Activated CD8-positive, alpha-beta T cell treated with anti-CD3 and anti-CD28 coated beads, Interleukin-2, amount 10 ng/mL, durations not matched to agents 7 days and 5 days (primary cell): Measurements from ENCODE around the gene SUPT3H. TPM values are rescaled to one million over a fixed set of nuclear protein-coding genes. Genes with fewer than 3 reads are reported as not detected.

Experiments used
- ATAC-seq: fragments of 150-1000 bp; cut with Tn5 transposase; one replicate; pipeline ENCODE4 v1.10.0; 2021; ENCODE audit warnings: moderate library complexity
- CTCF ChIA-PET: fragments of 350-600 bp; sonication (Branson Sonifier 250); formaldehyde crosslinking; loops from one replicate; lab custom pipeline; 2021; ENCODE audit warnings: antibody characterized with exemption; lab: Charles Lee
- POLR2A ChIA-PET: fragments of 350-600 bp; sonication (Branson Sonifier 250); formaldehyde crosslinking; loops from one replicate; lab custom pipeline; 2021; ENCODE audit warnings: antibody characterized with exemption; lab: Charles Lee
- DNase-seq: peaks from one replicate; pipeline ENCODE4 v3.0.0-alpha.2; 2020
- H3K27ac Mint-ChIP-seq: one replicate; pipeline ENCODE4 v1.8.0; 2021; ENCODE audit warnings: mild to moderate bottlenecking, mixed read lengths
- H3K27me3 Mint-ChIP-seq: one replicate; pipeline ENCODE4 v1.8.0; 2021; ENCODE audit warnings: low read depth, mixed read lengths
- H3K36me3 Mint-ChIP-seq: one replicate; pipeline ENCODE4 v1.8.0; 2021; ENCODE audit warnings: low read depth, mixed read lengths
- H3K4me1 Mint-ChIP-seq: one replicate; pipeline ENCODE4 v1.8.0; 2021; ENCODE audit warnings: low read depth, mixed read lengths
- H3K4me3 Mint-ChIP-seq: one replicate; pipeline ENCODE4 v1.8.0; 2021; ENCODE audit warnings: mild to moderate bottlenecking, mixed read lengths
- H3K9me3 Mint-ChIP-seq: one replicate; pipeline ENCODE4 v1.8.0; 2022; ENCODE audit warnings: mixed read lengths; ENCODE audit not compliant: insufficient read depth
- total RNA-seq, 2 experiments: library from RNA; stranded (reverse); gene quantifications; one replicate each; pipeline ENCODE4 v1.2.3, GENCODE V29; 2021

SUPT3H gene
- total RNA-seq, 2 experiments from 2014 or later = 6.4 to 9.1 TPM

DNA sequence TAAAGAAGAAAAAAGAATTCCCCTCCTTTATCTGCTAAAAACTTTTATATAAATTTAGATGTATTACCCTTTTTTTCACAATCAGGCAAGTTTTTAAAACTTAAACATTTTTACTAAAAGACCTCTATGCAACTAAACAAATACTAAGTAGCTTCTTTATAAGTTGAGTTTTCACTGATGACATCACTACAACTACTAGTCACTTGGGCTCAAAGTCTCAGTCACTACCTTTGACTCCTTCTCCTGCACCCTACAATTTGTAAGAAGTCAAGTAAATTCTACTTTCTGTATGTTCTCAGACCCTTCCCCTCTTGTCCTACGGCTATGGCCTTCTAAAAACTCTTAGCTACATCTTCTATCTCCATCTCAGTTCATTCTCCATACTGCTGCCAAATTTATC lies 11.2 kb downstream of the SUPT3H start:
- no peaks in the 10 kb centered on the region for H3K9me3 Mint-ChIP-seq
- POLR2A ChIA-PET = interaction anchor here (1.9 kb wide), 1 partner anchor 12 kb away, joined by 8 read pairs; the partner anchor contains the start of gene SUPT3H
- no peaks in the 10 kb centered on the region for H3K27me3 Mint-ChIP-seq

DNA sequence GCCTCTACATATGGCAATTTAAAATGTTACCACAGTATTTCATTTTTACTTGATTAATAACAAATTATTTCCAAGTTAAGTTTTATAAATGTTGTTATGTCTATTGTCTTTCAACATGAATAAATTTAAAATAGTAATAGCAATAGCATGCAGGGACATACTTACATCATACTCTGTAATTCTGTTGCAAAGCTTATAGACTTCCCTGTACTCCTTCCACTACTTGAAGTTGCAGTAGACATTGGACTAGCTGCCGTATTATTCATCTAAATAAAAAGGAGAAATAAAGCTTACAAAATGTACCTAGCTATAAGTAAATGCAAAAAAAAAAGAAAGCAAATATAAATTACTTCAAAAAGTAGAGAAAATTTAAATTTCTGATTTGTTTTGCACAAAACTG lies 12.7 kb downstream of the SUPT3H start:
- H3K27me3 Mint-ChIP-seq = no peaks in the 10 kb centered on the region
- peaks cover 4% of the 10 kb centered on the region for H3K4me1 Mint-ChIP-seq
- no peak for DNase-seq
- POLR2A ChIA-PET = interaction anchor here (1.9 kb wide), 1 partner anchor 13 kb away, joined by 8 read pairs; the partner anchor contains the start of gene SUPT3H
- H3K4me3 Mint-ChIP-seq = no peak overlapping the region
- H3K27ac Mint-ChIP-seq = no peak overlapping the region
- H3K9me3 Mint-ChIP-seq = no peaks in the 10 kb centered on the region
- CTCF ChIA-PET = interaction anchor here (1.4 kb wide), 1 partner anchor 33 kb away, joined by 3 read pairs; no protein-coding TSS in a partner anchor
- no peak for ATAC-seq
- H3K36me3 Mint-ChIP-seq = peaks cover 8% of the 10 kb centered on the region

More for the DNA sequence above, 11.2 kb downstream of the SUPT3H start:
- CTCF ChIA-PET = interaction anchor here (0.8 to 1.9 kb wide), 5 partner anchors 11 to 433 kb away, joined by 3 to 8 read pairs (median 3); partner anchors contain the start of gene SUPT3H
- Mint-ChIP-seq H3K27ac (no peak overlapping the region), H3K4me3 (no peak overlapping the region), H3K36me3 (peaks cover 8% of the 10 kb centered on the region), H3K4me1 (peaks cover 4% of the 10 kb centered on the region)
- ATAC-seq = no peak
- DNase-seq = no peak

DNA sequence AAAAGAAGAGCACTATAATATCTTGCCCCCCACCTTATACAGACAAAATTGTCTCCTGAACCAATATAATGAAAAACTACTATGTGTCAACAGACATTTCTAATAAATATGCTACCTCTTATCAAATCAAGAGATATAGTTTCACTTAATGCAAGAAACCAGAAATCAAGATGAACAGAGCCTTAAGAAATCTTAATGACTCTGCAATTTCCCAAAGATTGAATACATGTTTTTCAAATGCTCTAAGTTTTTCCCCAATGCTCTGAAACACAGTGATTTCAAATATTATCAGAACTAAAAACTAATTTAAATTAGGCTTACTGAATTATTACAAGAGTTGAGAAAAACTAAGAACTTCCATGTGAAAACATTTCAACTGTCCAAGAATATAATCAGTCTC lies 13.3 kb downstream of the SUPT3H start:
- Mint-ChIP-seq H3K4me1 (no peaks in the 10 kb centered on the region), H3K27ac (no peak overlapping the region), H3K27me3 (no peaks in the 10 kb centered on the region), H3K9me3 (no peaks in the 10 kb centered on the region), H3K36me3 (peaks cover 5% of the 10 kb centered on the region), H3K4me3 (no peak overlapping the region)
- POLR2A ChIA-PET = no interaction called here
- CTCF ChIA-PET = no interaction called here
- ATAC-seq (no peak), DNase-seq (no peak)

DNA sequence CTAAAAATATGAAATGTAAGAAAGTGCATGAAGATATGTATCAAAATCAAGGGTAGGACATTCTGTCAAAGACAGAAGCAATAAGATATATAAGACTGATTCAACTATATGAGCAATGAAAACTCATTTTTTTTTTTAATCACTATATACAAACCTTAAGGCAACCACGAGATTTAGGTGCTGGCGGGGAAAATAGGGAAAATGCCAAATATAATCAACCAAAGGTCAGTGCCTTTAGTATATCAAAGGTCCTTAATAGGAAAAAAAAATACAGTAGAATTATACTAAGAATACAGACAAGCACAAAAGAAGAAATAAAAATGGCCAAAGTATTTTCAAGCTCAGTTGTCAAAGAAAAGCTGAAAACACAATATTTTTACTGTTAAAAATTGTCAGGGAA lies 24.1 kb downstream of the SUPT3H start:
- ATAC-seq (no peak), DNase-seq (no peak)
- H3K4me1 Mint-ChIP-seq = peaks cover 3% of the 10 kb centered on the region
- ChIA-PET CTCF (no interaction called here), POLR2A (no interaction called here)
- no peak overlapping the region for H3K27ac Mint-ChIP-seq
- H3K4me3 Mint-ChIP-seq = no peak overlapping the region
- peaks cover 15% of the 10 kb centered on the region for H3K36me3 Mint-ChIP-seq
- H3K9me3 Mint-ChIP-seq = peaks cover 9% of the 10 kb centered on the region
- H3K27me3 Mint-ChIP-seq = no peaks in the 10 kb centered on the region

DNA sequence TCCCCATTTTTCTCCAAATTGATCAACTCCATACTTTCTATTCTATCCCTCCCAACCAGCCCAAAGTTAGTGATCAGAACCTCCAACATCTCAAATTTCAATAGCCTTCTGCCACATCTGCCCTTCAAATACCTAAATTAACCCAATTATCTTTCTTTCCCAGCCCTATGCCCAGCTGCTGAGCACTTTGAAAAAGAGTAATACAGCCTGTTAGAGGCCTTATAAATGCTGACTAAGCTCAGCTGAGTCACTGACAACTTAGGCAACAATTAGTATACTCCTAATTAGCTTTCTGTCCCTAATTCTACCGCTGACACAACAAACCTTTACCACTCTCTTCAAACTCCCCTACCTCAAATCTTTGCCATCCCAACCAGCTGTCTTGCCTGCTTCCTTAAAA lies 26.1 kb downstream of the SUPT3H start:
- H3K4me3 Mint-ChIP-seq = no peak overlapping the region
- POLR2A ChIA-PET = interaction anchor here (0.6 kb wide), 2 partner anchors 36 to 166 kb away, joined by 3 to 4 read pairs; no protein-coding TSS in a partner anchor
- H3K27me3 Mint-ChIP-seq = no peaks in the 10 kb centered on the region
- ATAC-seq = no peak
- peaks cover 15% of the 10 kb centered on the region for H3K36me3 Mint-ChIP-seq
- CTCF ChIA-PET = no interaction called here
- peaks cover 9% of the 10 kb centered on the region for H3K9me3 Mint-ChIP-seq
- peaks cover 3% of the 10 kb centered on the region for H3K4me1 Mint-ChIP-seq
- no peak for DNase-seq
- H3K27ac Mint-ChIP-seq = no peak overlapping the region

DNA sequence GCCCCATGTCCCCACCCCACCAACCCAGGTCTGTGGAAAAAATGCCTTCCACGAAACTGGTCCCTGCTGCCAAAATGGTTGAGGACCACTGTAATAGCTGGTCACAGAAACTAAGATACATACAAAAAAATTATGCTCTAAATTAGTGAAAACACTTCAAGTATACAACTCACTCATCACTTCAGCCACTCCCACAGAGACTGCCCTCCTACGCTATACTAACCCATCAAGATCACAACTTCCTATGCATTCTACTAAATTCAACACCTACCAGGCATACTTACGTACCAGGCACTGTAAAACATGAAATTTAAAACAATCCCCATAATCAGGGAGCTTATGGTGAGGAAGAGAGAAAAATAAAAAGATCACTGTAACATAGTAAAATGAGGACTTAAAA lies 26.7 kb downstream of the SUPT3H start:
- ChIA-PET CTCF (no interaction called here), POLR2A (interaction anchor here (0.6 kb wide), 2 partner anchors 36 to 165 kb away, joined by 3 to 4 read pairs; no protein-coding TSS in a partner anchor)
- Mint-ChIP-seq H3K36me3 (peaks cover 15% of the 10 kb centered on the region), H3K4me1 (peaks cover 3% of the 10 kb centered on the region), H3K4me3 (no peak overlapping the region), H3K27ac (no peak overlapping the region), H3K27me3 (no peaks in the 10 kb centered on the region), H3K9me3 (peaks cover 9% of the 10 kb centered on the region)
- no peak for DNase-seq
- no peak for ATAC-seq

DNA sequence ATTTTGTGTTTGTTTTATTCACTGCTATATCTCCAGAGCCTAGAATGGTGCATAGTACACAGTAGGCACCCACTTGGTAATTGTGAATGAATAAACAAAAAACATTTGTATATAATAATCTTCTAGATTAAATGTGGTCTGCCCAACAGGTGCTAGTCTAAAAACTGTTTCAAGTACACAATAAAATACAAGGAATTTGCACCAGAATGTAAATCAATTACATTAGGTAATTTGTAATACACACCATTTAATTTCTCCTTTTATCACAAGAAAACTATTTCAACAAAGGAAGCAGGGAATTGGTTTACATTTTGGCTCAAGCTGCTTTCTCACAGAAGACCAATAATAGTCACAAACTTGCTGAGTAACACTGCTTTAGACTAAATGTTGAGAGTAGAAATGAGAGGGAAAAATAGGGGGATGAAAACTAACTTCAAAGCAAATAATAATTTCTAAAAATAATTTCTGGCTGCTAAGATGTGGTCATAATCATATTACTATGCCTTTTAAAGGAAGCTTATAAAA lies 27.5 kb downstream of the SUPT3H start:
- POLR2A ChIA-PET = no interaction called here
- DNase-seq (no peak), ATAC-seq (no peak)
- H3K4me3 Mint-ChIP-seq = no peak overlapping the region
- peaks cover 9% of the 10 kb centered on the region for H3K9me3 Mint-ChIP-seq
- no peaks in the 10 kb centered on the region for H3K27me3 Mint-ChIP-seq
- peaks cover 15% of the 10 kb centered on the region for H3K36me3 Mint-ChIP-seq
- CTCF ChIA-PET = no interaction called here
- peaks cover 3% of the 10 kb centered on the region for H3K4me1 Mint-ChIP-seq
- no peak overlapping the region for H3K27ac Mint-ChIP-seq

DNA sequence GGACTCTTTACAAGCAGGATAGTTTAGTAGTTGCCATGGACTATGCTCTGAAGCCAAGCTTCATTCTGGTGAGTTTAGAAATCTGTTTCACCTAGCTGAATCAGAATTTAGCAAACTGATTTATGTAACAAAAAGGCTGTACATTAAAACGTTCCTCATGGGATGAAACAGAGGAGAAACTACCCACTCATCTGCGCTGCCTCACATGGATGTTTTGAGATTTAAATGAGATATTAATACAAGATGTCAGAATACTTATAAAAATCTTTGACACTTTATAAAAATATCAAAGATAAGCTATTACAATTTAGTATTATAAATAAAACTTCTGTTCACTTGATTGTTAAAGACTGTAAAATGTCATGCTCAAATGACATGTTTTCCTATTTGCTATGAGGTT lies 32.8 kb downstream of the SUPT3H start:
- Mint-ChIP-seq H3K9me3 (peaks cover 3% of the 10 kb centered on the region), H3K36me3 (peaks cover 4% of the 10 kb centered on the region), H3K27ac (no peak overlapping the region), H3K27me3 (no peaks in the 10 kb centered on the region), H3K4me1 (no peaks in the 10 kb centered on the region), H3K4me3 (no peak overlapping the region)
- no peak for ATAC-seq
- ChIA-PET CTCF (interaction anchor here (1.2 kb wide), 1 partner anchor 714 kb away, joined by 3 read pairs; no protein-coding TSS in a partner anchor), POLR2A (no interaction called here)
- no peak for DNase-seq

DNA sequence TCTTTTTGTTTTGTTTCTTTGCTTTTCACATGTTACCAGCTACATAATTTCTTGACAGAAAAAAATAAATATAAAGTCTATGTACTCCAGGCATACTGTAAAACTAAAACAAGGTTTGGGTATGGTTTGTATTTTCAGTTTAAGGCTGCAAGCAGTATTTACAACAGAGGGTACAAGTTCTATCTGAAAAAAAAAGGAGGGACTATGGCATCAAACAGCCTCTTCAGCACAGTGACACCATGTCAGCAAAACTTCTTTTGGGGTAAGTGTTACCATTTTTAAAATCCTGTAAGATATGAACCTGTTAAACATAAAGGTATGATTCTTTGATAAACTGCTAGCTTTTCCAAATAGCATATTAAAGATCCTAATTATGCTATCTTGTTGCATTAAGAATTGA lies 49.2 kb downstream of the SUPT3H start:
- ChIA-PET POLR2A (interaction anchor here (1.0 to 2.1 kb wide), 2 partner anchors 19 to 50 kb away, joined by 5 to 6 read pairs; partner anchors contain the start of gene SUPT3H), CTCF (interaction anchor here (1.2 to 2.4 kb wide), 3 partner anchors 9 to 48 kb away, joined by 3 to 8 read pairs (median 6); no protein-coding TSS in a partner anchor)
- no peak for DNase-seq
- Mint-ChIP-seq H3K36me3 (peaks cover 2% of the 10 kb centered on the region), H3K27ac (peak overlapping the region; percentile 76), H3K9me3 (no peaks in the 10 kb centered on the region), H3K4me3 (peak overlapping the region; percentile 69), H3K4me1 (peaks cover 45% of the 10 kb centered on the region), H3K27me3 (no peaks in the 10 kb centered on the region)
- peak; percentile 29 for ATAC-seq

DNA sequence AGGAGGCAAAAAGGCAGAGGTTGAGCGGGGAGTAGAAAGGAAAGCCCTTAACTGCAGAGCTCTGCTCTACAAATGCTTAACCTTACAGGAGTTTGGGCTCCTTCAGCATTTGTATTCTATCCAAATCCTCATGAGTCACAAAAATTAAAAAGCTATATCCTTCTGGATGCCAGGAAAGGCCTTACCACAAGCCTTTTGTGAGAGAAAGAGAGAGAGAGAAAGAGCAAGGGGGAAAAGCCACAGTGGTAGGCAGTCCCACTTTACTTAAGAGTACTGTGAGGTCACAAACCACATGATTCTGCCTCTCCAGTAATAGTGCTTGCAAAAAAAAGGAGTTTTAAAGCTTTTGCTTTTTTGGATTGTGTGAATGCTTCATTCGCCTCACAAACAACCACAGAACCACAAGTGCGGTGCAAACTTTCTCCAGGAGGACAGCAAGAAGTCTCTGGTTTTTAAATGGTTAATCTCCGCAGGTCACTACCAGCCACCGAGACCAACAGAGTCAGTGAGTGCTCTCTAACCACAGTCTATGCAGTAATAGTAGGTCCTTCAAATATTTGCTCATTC lies 49.7 kb downstream of the SUPT3H start, which contains the start of gene RUNX2:
RUNX2 (plus strand) TSS at position 375 of the 567 bp plus-strand sequence. CDS start 397 bp downstream, outside the sequence.
- CTCF ChIA-PET = interaction anchor here (0.9 to 2.4 kb wide), 4 partner anchors 9 to 164 kb away, joined by 3 to 8 read pairs (median 5); no protein-coding TSS in a partner anchor
- peak; percentile 82 for ATAC-seq
- Mint-ChIP-seq H3K4me1 (peaks cover 50% of the 10 kb centered on the region), H3K9me3 (no peaks in the 10 kb centered on the region), H3K27ac (peak within 1 kb of the TSS; percentile 76), H3K27me3 (no peaks in the 10 kb centered on the region), H3K4me3 (peak within 1 kb of the TSS; percentile 69), H3K36me3 (peaks cover 2% of the 10 kb centered on the region)
- POLR2A ChIA-PET = interaction anchor here (1.0 to 2.1 kb wide), 2 partner anchors 18 to 50 kb away, joined by 5 to 6 read pairs; partner anchors contain the start of gene SUPT3H
- peak; percentile 44 for DNase-seq

DNA sequence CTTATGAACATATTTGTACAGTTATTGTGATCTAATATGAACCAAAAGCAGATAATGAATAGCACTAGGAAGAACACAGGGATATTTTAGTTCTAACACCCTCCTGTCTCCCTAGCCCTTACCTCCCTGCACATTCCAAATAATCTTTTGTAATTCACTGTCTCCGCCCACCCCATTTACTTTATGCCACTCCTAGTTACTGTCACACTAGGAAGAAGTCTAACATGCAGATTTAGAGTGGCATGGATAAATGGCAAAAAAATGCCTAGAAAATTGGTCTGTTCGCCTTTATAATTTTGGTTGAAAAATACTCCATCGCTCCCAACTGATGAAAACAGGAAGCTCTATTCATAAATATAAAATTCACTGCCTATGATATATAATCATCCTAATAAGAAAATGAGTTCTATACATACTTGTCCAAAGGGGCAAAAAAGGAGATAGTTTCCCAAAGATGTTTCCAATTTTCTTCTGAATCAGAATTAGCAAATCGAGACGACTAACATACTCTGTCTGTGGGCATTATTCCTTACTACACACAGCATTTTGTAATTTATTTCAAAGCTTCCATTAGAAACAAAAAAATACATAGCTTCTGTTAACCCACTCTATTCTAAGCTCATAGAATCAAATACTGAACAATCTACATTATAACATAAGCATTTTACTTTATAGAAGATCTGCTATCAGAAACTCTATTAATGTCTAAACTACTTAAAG lies 50.9 kb downstream of the SUPT3H start:
- ChIA-PET CTCF (interaction anchor here (2.4 kb wide), 1 partner anchor 49 kb away, joined by 8 read pairs; no protein-coding TSS in a partner anchor), POLR2A (no interaction called here)
- Mint-ChIP-seq H3K36me3 (no peaks in the 10 kb centered on the region), H3K4me3 (no peak overlapping the region), H3K27ac (no peak overlapping the region), H3K27me3 (no peaks in the 10 kb centered on the region), H3K4me1 (peaks cover 56% of the 10 kb centered on the region), H3K9me3 (no peaks in the 10 kb centered on the region)
- DNase-seq (no peak), ATAC-seq (no peak)
